Liver (tissue), 9 donors: ENCODE data around the gene RTN4. TPM values are rescaled to one million over a fixed set of nuclear protein-coding genes. Genes with fewer than 3 reads are reported as not detected.

Source experiments
- DNase-seq: peaks from one replicate; pipeline ENCODE4 v3.0.0-alpha.2; 2017; ENCODE audit warnings: low spot score
- H3K27ac ChIP-seq, 2 donors: one replicate each; pipeline ENCODE4 v1.7.0; 2013; ENCODE audit warnings: inconsistent platforms in 2 of 2, low read length in 2 of 2, control low read depth in 1 of 2, low read depth in 1 of 2, mild to moderate bottlenecking in 1 of 2
- H3K27me3 ChIP-seq, 4 donors: one replicate each; pipeline versions ENCODE4 v1.6.1 to v1.7.0; 2013; ENCODE audit warnings: low read length in 3 of 4, inconsistent platforms in 1 of 4, mild to moderate bottlenecking in 1 of 4, moderate library complexity in 1 of 4; ENCODE audit not compliant: control insufficient read depth in 4 of 4, insufficient read depth in 4 of 4
- H3K36me3 ChIP-seq, 4 donors: one replicate each; pipeline versions ENCODE4 v1.6.1 to v1.7.0; 2013; ENCODE audit warnings: low read length in 3 of 4, mild to moderate bottlenecking in 3 of 4, low read depth in 1 of 4, moderate library complexity in 1 of 4; ENCODE audit not compliant: control insufficient read depth in 4 of 4, insufficient read depth in 3 of 4
- H3K4me1 ChIP-seq, 4 donors: one replicate each; pipeline versions ENCODE4 v1.6.1 to v1.7.0; 2013; ENCODE audit warnings: low read length in 3 of 4, mild to moderate bottlenecking in 3 of 4, moderate library complexity in 1 of 4; ENCODE audit not compliant: control insufficient read depth in 4 of 4, insufficient read depth in 4 of 4
- H3K4me3 ChIP-seq, 3 donors: one replicate each; pipeline versions ENCODE4 v1.6.1 to v1.7.0; 2013; ENCODE audit warnings: low read length in 3 of 3, control low read depth in 1 of 3, low read depth in 1 of 3, mild to moderate bottlenecking in 1 of 3
- H3K9ac ChIP-seq, 2 donors: one replicate each; pipeline ENCODE4 v1.7.0; 2013; ENCODE audit warnings: low read length in 2 of 2, mild to moderate bottlenecking in 2 of 2, moderate library complexity in 2 of 2, control low read depth in 1 of 2, low read depth in 1 of 2
- H3K9me3 ChIP-seq, 4 donors: one replicate each; pipeline versions ENCODE4 v1.6.1 to v1.7.0; 2013; ENCODE audit warnings: low read length in 3 of 4; ENCODE audit not compliant: control insufficient read depth in 4 of 4
- EGR1 ChIP-seq, 2 donors: IDR thresholded peaks; 2 replicates each; pipeline ENCODE4 v1.6.1; 2016 to 2018; ENCODE audit warnings: antibody characterized with exemption in 2 of 2, low read depth in 2 of 2
- FOXA1 ChIP-seq: IDR thresholded peaks from 2 replicates; pipeline ENCODE4 v1.6.1; 2016; ENCODE audit warnings: antibody characterized with exemption
- FOXA2 ChIP-seq: IDR thresholded peaks from 2 replicates; pipeline ENCODE4 v1.6.1; 2016; ENCODE audit warnings: antibody characterized with exemption
- GABPA ChIP-seq, 2 donors: IDR thresholded peaks in 1 of 2; conservative IDR thresholded peaks in 1 of 2; 2 replicates each; pipeline ENCODE4 v1.6.1; 2016; ENCODE audit warnings: antibody characterized with exemption in 2 of 2, mild to moderate bottlenecking in 1 of 2, moderate library complexity in 1 of 2
- HNF4A ChIP-seq, 2 donors: conservative IDR thresholded peaks; 2 replicates each; pipeline ENCODE4 v1.6.1; 2016; ENCODE audit warnings: antibody characterized with exemption in 2 of 2, mild to moderate bottlenecking in 2 of 2
- JUND ChIP-seq, 2 donors: IDR thresholded peaks; 2 replicates each; pipeline ENCODE4 v1.6.1; 2016; ENCODE audit warnings: antibody characterized with exemption in 2 of 2
- NR2F2 ChIP-seq: IDR thresholded peaks from 2 replicates; pipeline ENCODE4 v1.6.1; 2016; ENCODE audit warnings: antibody characterized with exemption
- RAD21 ChIP-seq, 2 donors: IDR thresholded peaks; 2 replicates each; pipeline ENCODE4 v1.6.1; 2016; ENCODE audit warnings: antibody characterized with exemption in 2 of 2, mild to moderate bottlenecking in 2 of 2
- REST ChIP-seq: IDR thresholded peaks from 2 replicates; pipeline ENCODE4 v1.6.1; 2016; ENCODE audit warnings: antibody characterized with exemption, mild to moderate bottlenecking
- SP1 ChIP-seq: IDR thresholded peaks from 2 replicates; pipeline ENCODE4 v1.6.1; 2018; ENCODE audit warnings: antibody characterized with exemption, mild to moderate bottlenecking
- TAF1 ChIP-seq: conservative IDR thresholded peaks from 2 replicates; pipeline ENCODE4 v1.6.1; 2016; ENCODE audit warnings: antibody characterized with exemption, mild to moderate bottlenecking
- YY1 ChIP-seq: IDR thresholded peaks from 2 replicates; pipeline ENCODE4 v1.6.1; 2016; ENCODE audit warnings: antibody characterized with exemption, mild to moderate bottlenecking
- ZBTB33 ChIP-seq: IDR thresholded peaks from 2 replicates; pipeline ENCODE4 v1.6.1; 2016; ENCODE audit warnings: antibody characterized with exemption
- WGBS: extraction: QIAGEN DNeasy Blood & Tissue Kit; methylation state at CpG from one replicate; pipeline ENCODE4 v1.1.7; 2013; 5-methylcytosine and 5-hydroxymethylcytosine counted together
- polyA plus RNA-seq, 2 donors: library from polyadenylated mRNA; stranded (reverse) in 1 of 2; unstranded in 1 of 2; fragments of 200-250 nt in 1 of 2; fragments of >200 nt in 1 of 2; fragmentation: Nextera tagmentation in 1 of 2; extraction: Ambion mirVana in 1 of 2; gene quantifications; one replicate each; pipeline versions ENCODE4 v1.2.1 to v1.2.3, GENCODE V29; 2013 to 2015
- total RNA-seq, 2 donors: library from RNA; depleted of rRNA; stranded (reverse); fragments of >200 nt; gene quantifications; one replicate each; pipeline ENCODE4 v1.2.3, GENCODE V29; 2014
- TF ChIP-seq, protein P1 (sequence below): IDR thresholded peaks from 2 replicates; pipeline ENCODE4 v1.6.1; 2016; ENCODE audit warnings: antibody characterized with exemption
- TF ChIP-seq, protein P2 (sequence below): IDR thresholded peaks from 2 replicates; pipeline ENCODE4 v1.6.1; 2016; ENCODE audit warnings: antibody characterized with exemption
- TF ChIP-seq, protein P3 (sequence below): fragments of 150-350 bp; IDR thresholded peaks from 2 replicates; pipeline ENCODE4 v1.5.1; 2017; ENCODE audit warnings: improper control_type of control experiment, low read depth, low read length; ENCODE audit not compliant: missing input control
- donor health status: healthy.
- donor health status: healthy.
- donor health status: healthy.
- donor health status: healthy.
- donor health status: healthy.

RTN4 gene
- total and polyA plus RNA-seq, 4 donors = 73.5 to 348 (median 151) TPM

DNA sequence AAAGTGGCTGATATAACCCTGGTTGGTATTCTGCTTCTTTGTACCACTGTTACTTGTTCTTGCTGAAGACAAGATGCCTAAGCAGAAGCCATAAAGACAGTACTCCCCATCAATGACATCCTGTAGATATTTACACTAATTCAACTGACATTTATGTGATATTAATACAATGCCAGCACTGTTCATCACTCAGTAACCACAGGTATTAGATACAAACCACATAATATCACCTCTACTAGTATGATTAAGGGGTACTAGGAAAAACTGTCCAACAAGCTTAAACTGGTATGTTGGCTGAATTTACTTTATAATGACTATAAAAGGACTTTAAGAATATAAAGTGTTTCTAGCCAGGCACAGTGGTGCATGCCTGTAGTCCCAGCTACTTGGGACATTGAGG is 65.8 kb downstream of the RTN4 start (continued):
- no peak for TF ChIP-seq REST
- no peak for TF ChIP-seq SP1
- no peak for TF ChIP-seq HNF4A (conservative IDR thresholded peaks at IDR 0.05)
- TF ChIP-seq NR2F2 = no peak
- TF ChIP-seq FOXA2 = no peak

DNA sequence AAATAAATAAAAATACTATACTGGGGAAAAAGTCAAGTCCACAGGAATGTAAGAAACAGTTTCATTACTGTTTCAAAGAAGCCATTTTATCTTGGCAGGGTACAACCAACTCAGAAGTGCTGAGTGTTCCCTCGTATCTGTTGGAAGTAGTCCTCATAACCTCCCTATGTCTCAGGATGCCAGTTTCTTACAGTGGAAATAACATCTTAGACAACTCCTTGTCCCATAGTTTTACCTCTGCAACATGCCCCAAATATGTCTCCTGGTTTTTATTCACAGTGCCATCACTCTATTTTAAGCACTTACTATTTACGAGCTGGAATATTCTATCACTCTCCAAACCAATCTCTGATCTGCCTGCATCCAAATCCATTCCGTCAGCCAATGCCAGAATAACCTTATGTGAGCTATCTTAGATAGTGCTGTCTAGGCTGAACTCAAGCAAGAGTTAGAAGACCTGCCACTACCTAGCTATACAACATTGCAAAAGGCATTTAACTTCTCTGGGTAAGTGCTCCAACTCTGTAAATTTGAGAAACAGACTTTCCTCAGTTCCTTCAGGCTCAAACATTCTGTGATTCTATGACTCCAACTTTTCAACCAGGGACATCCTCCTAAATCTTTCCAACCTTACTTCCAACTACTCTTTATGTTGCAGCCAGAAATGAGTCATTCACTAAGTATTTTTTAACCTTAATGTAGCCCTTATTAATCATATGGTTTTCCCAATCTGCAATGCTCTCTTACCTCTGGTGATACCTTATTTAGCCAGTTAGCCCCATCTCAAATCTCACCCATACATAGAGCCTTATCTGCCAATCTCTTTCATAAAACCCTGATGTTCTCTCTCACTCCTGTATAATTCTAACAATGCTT is 66.7 kb downstream of the RTN4 start:
- DNase-seq = no peak
- Histone ChIP-seq H3K27me3 (no peaks in the 10 kb centered on the region), H3K9ac (no peak overlapping the region), H3K27ac (no peak overlapping the region), H3K9me3 (no peaks in the 10 kb centered on the region), H3K4me3 (no peak overlapping the region), H3K4me1 (peaks cover 2 to 26% (median 10%) of the 10 kb centered on the region in 4 donors), H3K36me3 (peaks cover 1 to 28% (median 7%) of the 10 kb centered on the region in 4 donors)
- TF ChIP-seq REST = no peak
- no peak for TF ChIP-seq NR2F2
- TF ChIP-seq, protein P1, sequence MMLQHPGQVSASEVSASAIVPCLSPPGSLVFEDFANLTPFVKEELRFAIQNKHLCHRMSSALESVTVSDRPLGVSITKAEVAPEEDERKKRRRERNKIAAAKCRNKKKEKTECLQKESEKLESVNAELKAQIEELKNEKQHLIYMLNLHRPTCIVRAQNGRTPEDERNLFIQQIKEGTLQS = no peak
- TF ChIP-seq FOXA1 = no peak
- TF ChIP-seq, protein P2, sequence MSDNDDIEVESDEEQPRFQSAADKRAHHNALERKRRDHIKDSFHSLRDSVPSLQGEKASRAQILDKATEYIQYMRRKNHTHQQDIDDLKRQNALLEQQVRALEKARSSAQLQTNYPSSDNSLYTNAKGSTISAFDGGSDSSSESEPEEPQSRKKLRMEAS = no peak
- TF ChIP-seq ZBTB33 = no peak
- TF ChIP-seq YY1 = no peak
- no peak for TF ChIP-seq GABPA (IDR thresholded peaks at IDR 0.05 in 1 of 2, conservative IDR thresholded peaks at IDR 0.05 in 1 of 2)
- TF ChIP-seq FOXA2 = no peak
- no peak for TF ChIP-seq JUND (IDR thresholded peaks at IDR 0.05)
- no peak for TF ChIP-seq TAF1
- no peak for TF ChIP-seq RAD21 (IDR thresholded peaks at IDR 0.05)
- TF ChIP-seq, protein P3, sequence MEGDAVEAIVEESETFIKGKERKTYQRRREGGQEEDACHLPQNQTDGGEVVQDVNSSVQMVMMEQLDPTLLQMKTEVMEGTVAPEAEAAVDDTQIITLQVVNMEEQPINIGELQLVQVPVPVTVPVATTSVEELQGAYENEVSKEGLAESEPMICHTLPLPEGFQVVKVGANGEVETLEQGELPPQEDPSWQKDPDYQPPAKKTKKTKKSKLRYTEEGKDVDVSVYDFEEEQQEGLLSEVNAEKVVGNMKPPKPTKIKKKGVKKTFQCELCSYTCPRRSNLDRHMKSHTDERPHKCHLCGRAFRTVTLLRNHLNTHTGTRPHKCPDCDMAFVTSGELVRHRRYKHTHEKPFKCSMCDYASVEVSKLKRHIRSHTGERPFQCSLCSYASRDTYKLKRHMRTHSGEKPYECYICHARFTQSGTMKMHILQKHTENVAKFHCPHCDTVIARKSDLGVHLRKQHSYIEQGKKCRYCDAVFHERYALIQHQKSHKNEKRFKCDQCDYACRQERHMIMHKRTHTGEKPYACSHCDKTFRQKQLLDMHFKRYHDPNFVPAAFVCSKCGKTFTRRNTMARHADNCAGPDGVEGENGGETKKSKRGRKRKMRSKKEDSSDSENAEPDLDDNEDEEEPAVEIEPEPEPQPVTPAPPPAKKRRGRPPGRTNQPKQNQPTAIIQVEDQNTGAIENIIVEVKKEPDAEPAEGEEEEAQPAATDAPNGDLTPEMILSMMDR = no peak
- no peak for TF ChIP-seq HNF4A (conservative IDR thresholded peaks at IDR 0.05)
- TF ChIP-seq EGR1 (IDR thresholded peaks at IDR 0.05; ENCODE audit: low read depth in 2 of 2) = no peak
- no peak for TF ChIP-seq SP1
- 70% methylated on average over 3 of the region's 3 CpGs for WGBS
